H1 (cell line): Measurements from ENCODE around the gene LRWD1.

ENCODE experiments used
- CEBPB ChIP-seq: IDR thresholded peaks from 2 replicates; pipeline ENCODE4 v1.6.1; 2012; ENCODE audit warnings: low read depth, low read length
- CHD2 ChIP-seq: IDR thresholded peaks from 2 replicates; pipeline ENCODE4 v1.6.1; 2012; ENCODE audit warnings: low read length, improper control_type of control experiment
- CTCF ChIP-seq, 3 experiments: IDR thresholded peaks; 1 replicate in 2 of 3; 2 replicates in 1 of 3; pipeline versions ENCODE4 v1.5.1 to v1.6.1; 2011; ENCODE audit warnings: low read length in 3 of 3, mild to moderate bottlenecking in 3 of 3, inconsistent platforms in 2 of 3, low read depth in 1 of 3, moderate library complexity in 1 of 3; ENCODE audit not compliant: insufficient read depth in 1 of 3; ENCODE audit errors: control extremely low read depth in 1 of 3
- EP300 ChIP-seq, 2 experiments: IDR thresholded peaks; 1 replicate in 1 of 2; 2 replicates in 1 of 2; pipeline ENCODE4 v1.6.1; 2011 to 2012; ENCODE audit warnings: low read depth in 2 of 2, low read length in 2 of 2, mild to moderate bottlenecking in 2 of 2, borderline replicate concordance in 1 of 2, inconsistent platforms in 1 of 2, moderate library complexity in 1 of 2
- FOSL1 ChIP-seq: IDR thresholded peaks from 2 replicates; pipeline ENCODE4 v1.6.1; 2011; ENCODE audit warnings: mild to moderate bottlenecking, low read depth, low read length, moderate library complexity; ENCODE audit not compliant: insufficient read depth
- JUND ChIP-seq: IDR thresholded peaks from 2 replicates; pipeline ENCODE4 v1.6.1; 2011; ENCODE audit warnings: mild to moderate bottlenecking, improper control_type of control experiment, low read length
- POLR2A ChIP-seq, 2 experiments: IDR thresholded peaks; 1 replicate in 1 of 2; 2 replicates in 1 of 2; pipeline ENCODE4 v1.6.1; 2011; ENCODE audit warnings: low read depth in 2 of 2, low read length in 2 of 2, mild to moderate bottlenecking in 2 of 2; ENCODE audit errors: control extremely low read depth in 1 of 2
- POLR2AphosphoS5 ChIP-seq: IDR thresholded peaks from 2 replicates; pipeline ENCODE4 v1.6.1; 2011; ENCODE audit warnings: low read depth, low read length
- TBP ChIP-seq: IDR thresholded peaks from 2 replicates; pipeline ENCODE4 v1.6.1; 2011; ENCODE audit warnings: low read depth, low read length, improper control_type of control experiment
- TCF12 ChIP-seq: IDR thresholded peaks from 2 replicates; pipeline ENCODE4 v1.6.1; 2011; ENCODE audit warnings: low read depth, mild to moderate bottlenecking, low read length
- YY1 ChIP-seq: IDR thresholded peaks from 2 replicates; pipeline ENCODE4 v1.6.1; 2011; ENCODE audit warnings: low read depth, mild to moderate bottlenecking, low read length
- ZNF274 ChIP-seq: IDR thresholded peaks from 2 replicates; pipeline ENCODE4 v1.7.0; 2012; ENCODE audit warnings: low read length, borderline replicate concordance; ENCODE audit errors: extremely low read depth

- TF ChIP-seq TCF12 (no peak), POLR2A (IDR thresholded peaks at IDR 0.05; ENCODE audit: control extremely low read depth in 1 of 2, low read depth in 2 of 2, low read length in 2 of 2) (no peak), JUND (no peak), YY1 (no peak), CEBPB (no peak), EP300 (IDR thresholded peaks at IDR 0.05; ENCODE audit: borderline replicate concordance in 1 of 2, low read depth in 2 of 2, low read length in 2 of 2) (no peak), CTCF (IDR thresholded peaks at IDR 0.05; ENCODE audit: control extremely low read depth in 1 of 3, insufficient read depth in 1 of 3, low read depth in 1 of 3, low read length in 3 of 3) (no peak), FOSL1 (no peak), POLR2AphosphoS5 (no peak), ZNF274 (no peak), CHD2 (no peak), TBP (no peak)
Measured at GRCh38 chr7:102434039-102434486, 30.7 kb upstream of the LRWD1 start.
